Measurements from ENCODE around the gene AHCYL1. TPM values are rescaled to one million over a fixed set of nuclear protein-coding genes. Genes with fewer than 3 reads are reported as not detected.

AHCYL1 gene
- total RNA-seq, result 100 to 1,000 TPM in 3 of 4 donors, 10 to 100 TPM in 1; 90.3 to 200 (median 118) TPM

DNA sequence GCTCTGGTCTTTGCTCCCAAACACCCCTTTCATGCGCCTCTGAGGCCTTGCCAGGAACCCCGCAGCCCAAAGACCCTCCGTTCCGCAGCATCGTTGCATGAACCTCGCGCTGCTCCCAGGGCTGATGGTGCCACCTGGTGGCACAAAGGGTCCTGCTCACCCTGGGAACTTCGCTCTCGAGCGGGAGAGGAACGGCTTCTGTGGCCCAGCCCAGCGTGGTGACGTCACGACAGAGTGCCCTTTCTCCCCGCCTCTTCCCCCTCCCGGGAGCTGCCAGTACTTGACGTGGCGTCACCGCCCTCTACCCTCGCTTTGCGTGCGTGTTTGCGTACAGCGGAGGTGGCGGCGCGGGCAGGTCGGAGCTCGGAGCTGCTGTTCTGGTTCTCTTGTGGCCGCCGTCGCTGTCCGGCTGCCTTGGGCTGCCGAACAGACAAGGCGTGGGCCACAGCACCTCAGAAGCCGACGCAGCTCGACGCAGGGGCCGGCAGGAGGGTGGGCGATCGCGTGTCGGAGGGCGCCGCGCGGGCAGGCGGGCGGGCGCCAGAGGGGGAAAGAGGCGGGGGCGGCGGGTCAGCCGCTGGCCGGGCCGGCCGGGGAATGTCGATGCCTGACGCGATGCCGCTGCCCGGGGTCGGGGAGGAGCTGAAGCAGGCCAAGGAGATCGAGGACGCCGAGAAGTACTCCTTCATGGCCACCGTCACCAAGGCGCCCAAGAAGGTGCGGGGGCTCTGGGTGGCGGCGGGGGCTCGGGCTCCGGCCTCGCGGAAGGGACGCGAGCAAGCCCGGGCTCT lies at the start of gene AHCYL1:
AHCYL1 (plus strand) TSS at position 310 of the 791 bp plus-strand sequence; CDS start at position 598, 288 bp downstream.
- Histone ChIP-seq H3K36me3 (no peaks in the 10 kb centered on the region), H3K4me1 (peaks cover 25 to 39% of the 10 kb centered on the region in 2 donors), H3K27ac (peak within 1 kb of the TSS; percentile 93 to 98 (median 97)), H3K9me3 (no peaks in the 10 kb centered on the region), H3K4me3 (replicated peaks in 1 of 3) (peak within 1 kb of the TSS; percentile 42 to 77 (median 68)), H3K27me3 (no peaks in the 10 kb centered on the region)
- intact Hi-C loops (cut with DNase I), result loop anchor here (10.0 kb wide), 1 partner anchor 440 kb away; the partner anchor contains the start of gene GNAI3
- peak; percentile 90 to 99 for TF ChIP-seq POLR2A (IDR thresholded peaks at IDR 0.05)
- TF ChIP-seq, protein P1, sequence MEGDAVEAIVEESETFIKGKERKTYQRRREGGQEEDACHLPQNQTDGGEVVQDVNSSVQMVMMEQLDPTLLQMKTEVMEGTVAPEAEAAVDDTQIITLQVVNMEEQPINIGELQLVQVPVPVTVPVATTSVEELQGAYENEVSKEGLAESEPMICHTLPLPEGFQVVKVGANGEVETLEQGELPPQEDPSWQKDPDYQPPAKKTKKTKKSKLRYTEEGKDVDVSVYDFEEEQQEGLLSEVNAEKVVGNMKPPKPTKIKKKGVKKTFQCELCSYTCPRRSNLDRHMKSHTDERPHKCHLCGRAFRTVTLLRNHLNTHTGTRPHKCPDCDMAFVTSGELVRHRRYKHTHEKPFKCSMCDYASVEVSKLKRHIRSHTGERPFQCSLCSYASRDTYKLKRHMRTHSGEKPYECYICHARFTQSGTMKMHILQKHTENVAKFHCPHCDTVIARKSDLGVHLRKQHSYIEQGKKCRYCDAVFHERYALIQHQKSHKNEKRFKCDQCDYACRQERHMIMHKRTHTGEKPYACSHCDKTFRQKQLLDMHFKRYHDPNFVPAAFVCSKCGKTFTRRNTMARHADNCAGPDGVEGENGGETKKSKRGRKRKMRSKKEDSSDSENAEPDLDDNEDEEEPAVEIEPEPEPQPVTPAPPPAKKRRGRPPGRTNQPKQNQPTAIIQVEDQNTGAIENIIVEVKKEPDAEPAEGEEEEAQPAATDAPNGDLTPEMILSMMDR (IDR thresholded peaks at IDR 0.05), result peak; percentile 91 to 99 (median 97)
- WGBS, 2 donors, result 0% methylated on average over 7 to 17 of the region's 79 CpGs
- DNase-seq, result peak; percentile 100

- WGBS, 2 donors, result 79 to 91% methylated on average over 4 of the region's 4 CpGs
- H3K36me3 ChIP-seq, result no peaks in the 10 kb centered on the region
- intact Hi-C loops (cut with DNase I), result no loop called here
- peaks cover 11 to 18% of the 10 kb centered on the region in 2 donors for H3K4me1 ChIP-seq
- no peak overlapping the region for H3K4me3 ChIP-seq (replicated peaks in 1 of 3)
- H3K9me3 ChIP-seq, result no peaks in the 10 kb centered on the region
- no peak overlapping the region for H3K27ac ChIP-seq
- no peaks in the 10 kb centered on the region for H3K27me3 ChIP-seq
- TF ChIP-seq POLR2A (IDR thresholded peaks at IDR 0.05), result no peak
- TF ChIP-seq, protein P1 (IDR thresholded peaks at IDR 0.05), result no peak
- no peak for DNase-seq
Measured at GRCh38 chr1:109935451-109935900, 49.1 kb upstream of the AHCYL1 start.

DNA sequence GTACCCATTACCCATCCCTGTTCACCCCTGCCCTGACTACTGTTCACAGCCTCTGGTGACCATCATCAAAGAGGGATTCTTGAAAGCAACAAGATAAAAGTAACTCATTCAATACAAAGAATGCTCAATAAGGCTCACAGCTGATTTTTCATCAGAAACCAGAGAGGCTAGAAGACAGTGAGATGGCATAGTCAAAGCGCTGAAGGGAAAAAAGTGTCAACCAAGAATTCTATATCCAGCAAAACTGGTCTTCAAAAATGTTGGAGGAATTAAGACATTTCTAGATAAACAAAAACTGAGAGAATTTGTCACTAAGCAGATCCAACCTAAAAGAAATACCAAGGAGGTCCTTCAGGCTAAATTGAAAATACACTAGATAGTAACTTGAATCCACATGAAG lies 46.8 kb upstream of the AHCYL1 start:
- TF ChIP-seq, protein P1 (IDR thresholded peaks at IDR 0.05), result no peak
- TF ChIP-seq POLR2A (IDR thresholded peaks at IDR 0.05), result no peak
- Histone ChIP-seq H3K27me3 (no peaks in the 10 kb centered on the region), H3K4me3 (replicated peaks in 1 of 3) (no peak overlapping the region), H3K9me3 (no peaks in the 10 kb centered on the region), H3K36me3 (no peaks in the 10 kb centered on the region), H3K4me1 (peaks cover 0 to 7% of the 10 kb centered on the region in 2 donors), H3K27ac (no peak overlapping the region)
- no peak for DNase-seq
- WGBS, 2 donors, result 100% methylated on average over 1 of the region's 1 CpG
- intact Hi-C loops (cut with DNase I), result no loop called here

GRCh38 chr1:109938556-109938955 lies 46.0 kb upstream of the AHCYL1 start:
- Histone ChIP-seq H3K27me3 (no peaks in the 10 kb centered on the region), H3K27ac (no peak overlapping the region), H3K4me3 (replicated peaks in 1 of 3) (no peak overlapping the region), H3K9me3 (no peaks in the 10 kb centered on the region), H3K4me1 (peaks cover 0 to 7% of the 10 kb centered on the region in 2 donors), H3K36me3 (no peaks in the 10 kb centered on the region)
- WGBS, 2 donors, result 99% methylated on average over 2 of the region's 2 CpGs
- TF ChIP-seq, protein P1 (IDR thresholded peaks at IDR 0.05), result no peak
- no peak for TF ChIP-seq POLR2A (IDR thresholded peaks at IDR 0.05)
- intact Hi-C loops (cut with DNase I), result no loop called here
- no peak for DNase-seq

DNA sequence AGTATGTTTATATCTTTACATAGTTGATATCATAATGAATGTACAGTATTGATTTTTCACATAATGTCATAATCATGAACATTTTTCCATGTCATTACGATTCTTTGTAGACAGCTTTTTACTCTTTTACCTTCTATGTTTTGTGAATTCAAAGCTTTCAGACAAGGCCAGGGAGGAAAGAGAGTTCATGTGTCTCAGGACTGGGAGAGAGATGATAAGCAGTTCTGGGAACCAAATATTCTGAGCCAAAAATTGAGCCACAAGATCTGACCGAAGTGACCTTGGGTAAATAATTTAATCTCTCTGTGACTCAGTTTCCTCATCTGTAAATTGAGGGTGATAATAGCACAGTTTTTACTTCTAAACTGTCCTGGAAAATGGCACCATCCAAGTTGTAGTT lies 42.1 kb upstream of the AHCYL1 start:
- no peak for DNase-seq
- 92 to 97% methylated on average over 2 of the region's 2 CpGs for WGBS, 2 donors
- Histone ChIP-seq H3K4me3 (replicated peaks in 1 of 3) (no peak overlapping the region), H3K27ac (no peak overlapping the region), H3K36me3 (no peaks in the 10 kb centered on the region), H3K9me3 (no peaks in the 10 kb centered on the region), H3K27me3 (no peaks in the 10 kb centered on the region), H3K4me1 (no peaks in the 10 kb centered on the region)
- TF ChIP-seq, protein P1 (IDR thresholded peaks at IDR 0.05), result no peak
- TF ChIP-seq POLR2A (IDR thresholded peaks at IDR 0.05), result no peak
- intact Hi-C loops (cut with DNase I), result no loop called here

All from thyroid gland (tissue), 4 donors.